HG03066 (cell line): ENCODE results near the gene ITPR2.

ENCODE experiments used
- ATAC-seq: cut with Tn5 transposase; IDR thresholded peaks from one replicate; pipeline ENCODE4 v1.9.1; 2021; ENCODE audit warnings: low read depth; ENCODE audit not compliant: unreplicated experiment

Gene ITPR2

GRCh38 chr12:26546535-26547314 is 286.3 kb downstream of the ITPR2 start:
- no peak for ATAC-seq

- no peak for ATAC-seq
Observed at GRCh38 chr12:26539131-26539530, 293.9 kb downstream of the ITPR2 start.

GRCh38 chr12:26537651-26538050 is 295.3 kb downstream of the ITPR2 start:
- ATAC-seq: no peak

GRCh38 chr12:26537126-26537525 is 295.9 kb downstream of the ITPR2 start:
- no peak for ATAC-seq

- ATAC-seq: no peak
Observed at GRCh38 chr12:26535826-26536225, 297.2 kb downstream of the ITPR2 start.

- no peak for ATAC-seq
Observed at GRCh38 chr12:26534071-26534470, 298.9 kb downstream of the ITPR2 start.

GRCh38 chr12:26533211-26533610 is 299.8 kb downstream of the ITPR2 start:
- no peak for ATAC-seq

GRCh38 chr12:26530461-26530860 is 302.5 kb downstream of the ITPR2 start:
- no peak for ATAC-seq

GRCh38 chr12:26528943-26529342 is 304.1 kb downstream of the ITPR2 start:
- no peak for ATAC-seq

- no peak for ATAC-seq
Observed at GRCh38 chr12:26527682-26528081, 305.3 kb downstream of the ITPR2 start.

GRCh38 chr12:26524862-26525465 is 308.0 kb downstream of the ITPR2 start:
- no peak for ATAC-seq

- no peak for ATAC-seq
Observed at GRCh38 chr12:26523708-26524150, 309.3 kb downstream of the ITPR2 start.

GRCh38 chr12:26520869-26521268 is 312.1 kb downstream of the ITPR2 start:
- no peak for ATAC-seq

- no peak for ATAC-seq
Observed at GRCh38 chr12:26520109-26520508, 312.9 kb downstream of the ITPR2 start.

- no peak for ATAC-seq
Observed at GRCh38 chr12:26519462-26519861, 313.5 kb downstream of the ITPR2 start.

GRCh38 chr12:26517320-26517719 is 315.7 kb downstream of the ITPR2 start:
- ATAC-seq: peak; percentile 66

- ATAC-seq: no peak
Observed at GRCh38 chr12:26514364-26514763, 318.6 kb downstream of the ITPR2 start.

GRCh38 chr12:26513363-26514043 is 319.5 kb downstream of the ITPR2 start:
- no peak for ATAC-seq

GRCh38 chr12:26512213-26512612 is 320.8 kb downstream of the ITPR2 start:
- ATAC-seq: no peak

- ATAC-seq: no peak
Observed at GRCh38 chr12:26510354-26510674, 322.7 kb downstream of the ITPR2 start.

GRCh38 chr12:26507613-26508012 is 325.4 kb downstream of the ITPR2 start:
- no peak for ATAC-seq
